Lung (tissue), 12 donors: ENCODE results near the gene GTPBP1. TPM values are rescaled to one million over a fixed set of nuclear protein-coding genes. Genes with fewer than 3 reads are reported as not detected.

ENCODE experiments used
- ATAC-seq: fragments of 200-7000 bp; cut with Tn5 transposase; one replicate; pipeline ENCODE4 v1.9.1; 2020; ENCODE audit warnings: moderate number of reproducible peaks; ENCODE audit not compliant: insufficient read depth, low FRiP score
- DNase-seq, 3 donors: peaks; one replicate each; pipeline ENCODE4 v3.0.0-alpha.2; 2013 to 2017
- H3K27ac ChIP-seq, 2 donors: one replicate each; pipeline ENCODE4 v1.5.1; 2013; ENCODE audit warnings: mild to moderate bottlenecking in 2 of 2, moderate library complexity in 2 of 2, control low read depth in 1 of 2, inconsistent platforms in 1 of 2, low read depth in 1 of 2, low read length in 1 of 2
- H3K27me3 ChIP-seq, 3 donors: one replicate each; pipeline ENCODE4 v1.5.1; 2013; ENCODE audit warnings: low read length in 2 of 3; ENCODE audit not compliant: control insufficient read depth in 3 of 3, insufficient read depth in 3 of 3
- H3K36me3 ChIP-seq, 4 donors: one replicate each; pipeline ENCODE4 v1.5.1; 2013; ENCODE audit warnings: low read length in 4 of 4, mild to moderate bottlenecking in 1 of 4, moderate library complexity in 1 of 4; ENCODE audit not compliant: control insufficient read depth in 4 of 4, insufficient read depth in 4 of 4
- H3K4me1 ChIP-seq, 5 donors: one replicate each; pipeline ENCODE4 v1.5.1; 2013; ENCODE audit warnings: low read length in 5 of 5, mild to moderate bottlenecking in 2 of 5, moderate library complexity in 1 of 5; ENCODE audit not compliant: control insufficient read depth in 5 of 5, insufficient read depth in 5 of 5
- H3K4me3 ChIP-seq: one replicate; pipeline ENCODE4 v1.5.1; 2013; ENCODE audit warnings: mild to moderate bottlenecking, control low read depth, moderate library complexity
- H3K9ac ChIP-seq, 2 donors: one replicate each; pipeline ENCODE4 v1.5.1; 2013; ENCODE audit warnings: low read length in 2 of 2, control low read depth in 1 of 2; ENCODE audit not compliant: insufficient read depth in 1 of 2
- H3K9me3 ChIP-seq, 4 donors: one replicate each; pipeline ENCODE4 v1.5.1; 2013; ENCODE audit warnings: low read length in 3 of 4, mild to moderate bottlenecking in 1 of 4, moderate library complexity in 1 of 4; ENCODE audit not compliant: control insufficient read depth in 4 of 4, insufficient read depth in 3 of 4
- WGBS, 2 donors: extraction: QIAGEN DNeasy Blood & Tissue Kit; methylation state at CpG; one replicate each; pipeline ENCODE4 v1.1.7; 2013; 5-methylcytosine and 5-hydroxymethylcytosine counted together
- polyA plus RNA-seq, 2 donors: library from polyadenylated mRNA; stranded (reverse); fragments of 200-250 nt; gene quantifications; one replicate each; pipeline ENCODE4 v1.2.1, GENCODE V29; 2013
- total RNA-seq, 2 donors: library from RNA; depleted of rRNA in 1 of 2; stranded (reverse); fragments of >200 nt in 1 of 2; gene quantifications; one replicate each; pipeline ENCODE4 v1.2.1, GENCODE V29; 2014 to 2021
- TF ChIP-seq, protein P1 (sequence below): IDR thresholded peaks from 2 replicates; pipeline ENCODE4 v1.5.1; 2012; ENCODE audit warnings: mild to moderate bottlenecking; ENCODE audit errors: control extremely low read depth, extremely low read depth
- donor health status: control.
- donor health status: control.
- donor health status: Bipolar disorder and iron deficiency.
- donor health status: healthy.
- donor health status: DM: yes; HTN: yes; CAD: no.

GTPBP1 gene
- total and polyA plus RNA-seq, 4 donors: 24.1 to 69.1 (median 48.8) TPM

GRCh38 chr22:38699784-38700183, 6.0 kb upstream of the GTPBP1 start:
- H3K4me1 ChIP-seq: peaks cover 12 to 49% (median 23%) of the 10 kb centered on the region in 5 donors
- peak in 2 of 3 donors; percentile 36 to 44 for DNase-seq
- TF ChIP-seq, protein P1, sequence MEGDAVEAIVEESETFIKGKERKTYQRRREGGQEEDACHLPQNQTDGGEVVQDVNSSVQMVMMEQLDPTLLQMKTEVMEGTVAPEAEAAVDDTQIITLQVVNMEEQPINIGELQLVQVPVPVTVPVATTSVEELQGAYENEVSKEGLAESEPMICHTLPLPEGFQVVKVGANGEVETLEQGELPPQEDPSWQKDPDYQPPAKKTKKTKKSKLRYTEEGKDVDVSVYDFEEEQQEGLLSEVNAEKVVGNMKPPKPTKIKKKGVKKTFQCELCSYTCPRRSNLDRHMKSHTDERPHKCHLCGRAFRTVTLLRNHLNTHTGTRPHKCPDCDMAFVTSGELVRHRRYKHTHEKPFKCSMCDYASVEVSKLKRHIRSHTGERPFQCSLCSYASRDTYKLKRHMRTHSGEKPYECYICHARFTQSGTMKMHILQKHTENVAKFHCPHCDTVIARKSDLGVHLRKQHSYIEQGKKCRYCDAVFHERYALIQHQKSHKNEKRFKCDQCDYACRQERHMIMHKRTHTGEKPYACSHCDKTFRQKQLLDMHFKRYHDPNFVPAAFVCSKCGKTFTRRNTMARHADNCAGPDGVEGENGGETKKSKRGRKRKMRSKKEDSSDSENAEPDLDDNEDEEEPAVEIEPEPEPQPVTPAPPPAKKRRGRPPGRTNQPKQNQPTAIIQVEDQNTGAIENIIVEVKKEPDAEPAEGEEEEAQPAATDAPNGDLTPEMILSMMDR: no peak

GRCh38 chr22:38700270-38700788, 5.4 kb upstream of the GTPBP1 start:
- Histone ChIP-seq H3K4me1 (peaks cover 12 to 53% (median 23%) of the 10 kb centered on the region in 5 donors), H3K9ac (peak overlapping the region; percentile 91 to 92), H3K9me3 (no peaks in the 10 kb centered on the region), H3K4me3 (peak overlapping the region; percentile 79), H3K36me3 (peaks cover 0 to 5% (median 0%) of the 10 kb centered on the region in 4 donors), H3K27me3 (no peaks in the 10 kb centered on the region), H3K27ac (peak overlapping the region; percentile 97 to 98)
- DNase-seq (peak in 1 of 3 donors; percentile 76), ATAC-seq (peak; percentile 38)
- WGBS, 2 donors: 0 to 1% methylated on average over 40 to 57 of the region's 57 CpGs
- TF ChIP-seq, protein P1: no peak

More at GRCh38 chr22:38699784-38700183, 6.0 kb upstream of the GTPBP1 start:
- 25 to 37% methylated on average over 6 of the region's 6 CpGs for WGBS, 2 donors
- Histone ChIP-seq H3K27ac (peak overlapping the region; percentile 68 to 97), H3K27me3 (no peaks in the 10 kb centered on the region), H3K4me3 (peak overlapping the region; percentile 51), H3K36me3 (peaks cover 0 to 5% (median 2%) of the 10 kb centered on the region in 4 donors), H3K9me3 (no peaks in the 10 kb centered on the region), H3K9ac (peak overlapping the region; percentile 91 to 92)
- ATAC-seq: no peak

- ATAC-seq: peak; percentile 44
- peak within 1 kb of the TSS; percentile 97 to 98 for H3K27ac ChIP-seq
These were observed 4.7 kb upstream of the GTPBP1 start, which contains the start of gene JOSD1 for GRCh38 chr22:38700789-38701628. JOSD1 (minus strand) TSS chr22:38700943; CDS start chr22:38699987, 956 bp downstream.

More at GRCh38 chr22:38700789-38701628, 4.7 kb upstream of the GTPBP1 start, which contains the start of gene JOSD1:
- Histone ChIP-seq H3K27me3 (no peaks in the 10 kb centered on the region), H3K36me3 (peaks cover 0 to 5% (median 0%) of the 10 kb centered on the region in 4 donors), H3K4me1 (peaks cover 12 to 51% (median 23%) of the 10 kb centered on the region in 5 donors), H3K9me3 (no peaks in the 10 kb centered on the region), H3K4me3 (peak within 1 kb of the TSS; percentile 79), H3K9ac (peak within 1 kb of the TSS; percentile 91 to 92)
- peak; percentile 94 to 96 (median 95) for DNase-seq
- TF ChIP-seq, protein P1: no peak
- WGBS, 2 donors: 0 to 1% methylated on average over 60 to 94 of the region's 94 CpGs
